ENCODE results near the gene TALDO1.

DNA sequence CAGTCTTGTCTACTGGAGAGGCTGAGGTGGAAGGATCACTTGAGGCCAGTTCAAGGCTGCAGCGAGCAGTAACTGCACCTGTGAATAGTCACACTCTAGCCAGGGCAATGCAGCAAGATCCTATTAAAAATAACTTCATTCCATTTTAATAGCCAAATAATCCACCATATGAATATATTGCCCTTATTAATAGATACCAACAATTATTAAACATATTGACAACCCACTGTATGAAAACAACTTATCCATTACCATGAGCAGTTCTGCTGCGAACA lies 19.6 kb downstream of the TALDO1 start:
- TF ChIP-seq, protein P1, sequence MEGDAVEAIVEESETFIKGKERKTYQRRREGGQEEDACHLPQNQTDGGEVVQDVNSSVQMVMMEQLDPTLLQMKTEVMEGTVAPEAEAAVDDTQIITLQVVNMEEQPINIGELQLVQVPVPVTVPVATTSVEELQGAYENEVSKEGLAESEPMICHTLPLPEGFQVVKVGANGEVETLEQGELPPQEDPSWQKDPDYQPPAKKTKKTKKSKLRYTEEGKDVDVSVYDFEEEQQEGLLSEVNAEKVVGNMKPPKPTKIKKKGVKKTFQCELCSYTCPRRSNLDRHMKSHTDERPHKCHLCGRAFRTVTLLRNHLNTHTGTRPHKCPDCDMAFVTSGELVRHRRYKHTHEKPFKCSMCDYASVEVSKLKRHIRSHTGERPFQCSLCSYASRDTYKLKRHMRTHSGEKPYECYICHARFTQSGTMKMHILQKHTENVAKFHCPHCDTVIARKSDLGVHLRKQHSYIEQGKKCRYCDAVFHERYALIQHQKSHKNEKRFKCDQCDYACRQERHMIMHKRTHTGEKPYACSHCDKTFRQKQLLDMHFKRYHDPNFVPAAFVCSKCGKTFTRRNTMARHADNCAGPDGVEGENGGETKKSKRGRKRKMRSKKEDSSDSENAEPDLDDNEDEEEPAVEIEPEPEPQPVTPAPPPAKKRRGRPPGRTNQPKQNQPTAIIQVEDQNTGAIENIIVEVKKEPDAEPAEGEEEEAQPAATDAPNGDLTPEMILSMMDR (IDR thresholded peaks at IDR 0.05; ENCODE audit: low read length) = no peak
- TF ChIP-seq EZH2phosphoT487 (IDR thresholded peaks at IDR 0.05; ENCODE audit: low read length) = no peak

All from MM.1S (cell line).